Ovary (tissue), 9 donors: ENCODE results near the gene MBD6. TPM values are rescaled to one million over a fixed set of nuclear protein-coding genes. Genes with fewer than 3 reads are reported as not detected.

ENCODE experiments used
- DNase-seq, 5 donors: peaks; one replicate each; pipeline ENCODE4 v3.0.0-alpha.2; 2019 to 2020
- H3K27ac ChIP-seq, 2 donors: fragments of 200-600 bp; one replicate each; pipeline versions ENCODE4 v1.5.1 to v1.8.0; 2019 to 2022
- H3K27me3 ChIP-seq: fragments of 200-600 bp; one replicate; pipeline ENCODE4 v1.8.0; 2022
- H3K36me3 ChIP-seq: fragments of 200-600 bp; sonication (generic); one replicate; pipeline ENCODE4 v1.5.1; 2019
- H3K4me1 ChIP-seq: one replicate; pipeline ENCODE4 v1.8.1; 2013; ENCODE audit warnings: mild to moderate bottlenecking, moderate library complexity; ENCODE audit not compliant: insufficient read depth
- H3K4me3 ChIP-seq: fragments of 200-600 bp; sonication (generic); one replicate; pipeline ENCODE4 v1.5.1; 2017
- H3K9me3 ChIP-seq, 2 donors: fragments of 200-600 bp in 1 of 2; sonication (generic) in 1 of 2; one replicate each; pipeline versions ENCODE4 v1.5.1 to v1.8.1; 2013 to 2019; ENCODE audit warnings: mild to moderate bottlenecking in 1 of 2, moderate library complexity in 1 of 2
- CTCF ChIP-seq, 3 donors: fragments of 450-650 bp in 2 of 3; fragments of 200-600 bp in 1 of 3; IDR thresholded peaks; one replicate each; pipeline versions ENCODE4 v1.5.1 to v1.8.0; 2016 to 2022; ENCODE audit warnings: antibody characterized with exemption in 3 of 3, mild to moderate bottlenecking in 1 of 3
- EP300 ChIP-seq: sonication (generic); formaldehyde crosslinking; IDR thresholded peaks from one replicate; pipeline ENCODE4 v1.6.1; 2017; ENCODE audit warnings: antibody characterized with exemption
- POLR2A ChIP-seq: fragments of 450-650 bp; IDR thresholded peaks from one replicate; pipeline ENCODE4 v1.6.1; 2017; ENCODE audit warnings: antibody characterized with exemption, mild to moderate bottlenecking, moderate library complexity
- WGBS, 3 donors: extraction: QIAGEN DNeasy Blood & Tissue Kit in 1 of 3; methylation state at CpG; one replicate each; pipeline versions ENCODE4 v1.1.5 to v1.1.7; 2013 to 2017; 5-methylcytosine and 5-hydroxymethylcytosine counted together
- intact Hi-C, 4 donors: fragments of 100-400 bp; cut with DNase I; formaldehyde crosslinking; loops; one replicate each; pipeline versions ENCODE4 v1.11.0 to v1.15.1; 2022 to 2023
- polyA plus RNA-seq, 2 donors: library from polyadenylated mRNA; stranded (reverse); fragments of 200-250 nt in 1 of 2; fragments of 350-450 nt in 1 of 2; fragmentation: Illumina TruSeq in 1 of 2; extraction: RNeasy Lipid Tissue Mini Kit (QIAGEN cat#74804) in 1 of 2; gene quantifications; one replicate each; pipeline ENCODE4 v1.2.3, GENCODE V29; 2013 to 2014
- total RNA-seq, 7 donors: library from RNA; depleted of rRNA in 2 of 7; stranded (reverse); fragments of >200 nt in 2 of 7; fragmentation: NEBNext Ultra II Directional in 3 of 7; extraction: Animal tissue kit (Norgen Biotek cat#: 25700) in 3 of 7; gene quantifications; one replicate each; pipeline versions ENCODE4 v1.1.0 to v1.2.4, GENCODE V29; 2016 to 2023
- donor health status: DM: no; HTN: no; CAD: no; lungs with moderate emphysema.
- donor health status: DM: no; HTN: no; CAD: no.
- donor health status: Bipolar disorder and iron deficiency.
- donor health status: DM: yes; HTN: yes; CAD: no.
- donor health status: DM: no; HTN: no; CAD: no.
- donor health status: DM: yes; HTN: yes; CAD: no.

The MBD6 gene
- total and polyA plus RNA-seq, 9 donors, result 18.1 to 122 (median 73.8) TPM

GRCh38 chr12:57549203-57549908 is 26.7 kb downstream of the MBD6 start:
- WGBS, 3 donors, result 20 to 29% (median 25%) methylated on average over 12 to 13 of the region's 13 CpGs
- Histone ChIP-seq H3K4me1 (peaks cover 6% of the 10 kb centered on the region), H3K27ac (no peak overlapping the region), H3K9me3 (no peaks in the 10 kb centered on the region), H3K4me3 (peak overlapping the region; percentile 45), H3K36me3 (no peaks in the 10 kb centered on the region), H3K27me3 (no peaks in the 10 kb centered on the region)
- TF ChIP-seq EP300 (no peak), CTCF (IDR thresholded peaks at IDR 0.05) (no peak), POLR2A (no peak)
- intact Hi-C loops, result no loop called here
- DNase-seq, result no peak

DNA sequence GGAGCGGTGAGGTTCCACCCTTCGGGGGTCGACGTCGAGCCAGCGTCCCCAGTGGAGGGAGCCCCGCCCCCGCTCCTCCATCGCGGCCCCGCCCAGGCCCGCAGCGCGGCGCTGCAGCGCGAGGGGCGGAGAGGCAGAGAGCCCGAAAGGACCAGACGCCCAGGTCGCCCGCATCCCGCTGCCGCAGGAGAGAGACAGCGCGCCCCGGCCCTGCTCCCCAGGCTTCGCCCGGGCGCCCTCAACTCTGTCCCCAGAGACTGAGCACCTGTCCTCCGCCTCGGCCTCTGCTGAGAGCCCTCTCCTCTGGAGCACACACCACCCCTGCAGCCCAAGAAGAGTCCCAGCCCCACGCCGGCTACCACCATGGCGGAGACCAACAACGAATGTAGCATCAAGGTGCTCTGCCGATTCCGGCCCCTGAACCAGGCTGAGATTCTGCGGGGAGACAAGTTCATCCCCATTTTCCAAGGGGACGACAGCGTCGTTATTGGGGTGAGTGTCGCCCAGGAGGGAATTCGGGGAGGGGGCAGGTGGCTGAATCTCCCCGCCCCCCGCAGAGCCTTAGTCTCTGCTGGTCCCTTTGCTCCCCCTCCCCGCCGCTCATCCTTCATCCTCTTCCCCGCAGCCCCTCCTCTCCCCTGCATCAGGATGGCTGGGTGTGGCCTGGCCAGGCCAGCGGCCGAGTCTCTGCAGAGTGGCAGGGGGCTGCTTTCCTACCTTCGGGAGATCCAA is 27.5 kb downstream of the MBD6 start, which contains the start of gene KIF5A:
KIF5A (plus strand) TSS at position 136 of the 732 bp plus-strand sequence; CDS start at position 364, 228 bp downstream.
- no peak within 1 kb of the TSS for H3K27ac ChIP-seq
- H3K4me1 ChIP-seq, result peaks cover 6% of the 10 kb centered on the region
- H3K4me3 ChIP-seq, result peak within 1 kb of the TSS; percentile 45
- intact Hi-C loops, result no loop called here
- H3K9me3 ChIP-seq, result no peaks in the 10 kb centered on the region
- 2 to 5% (median 3%) methylated on average over 48 to 52 of the region's 52 CpGs for WGBS, 3 donors
- H3K27me3 ChIP-seq, result no peaks in the 10 kb centered on the region
- no peak for TF ChIP-seq EP300
- no peak for TF ChIP-seq POLR2A
- no peak for TF ChIP-seq CTCF (IDR thresholded peaks at IDR 0.05)
- no peaks in the 10 kb centered on the region for H3K36me3 ChIP-seq
- DNase-seq, result peak in 1 of 5 donors; percentile 32

DNA sequence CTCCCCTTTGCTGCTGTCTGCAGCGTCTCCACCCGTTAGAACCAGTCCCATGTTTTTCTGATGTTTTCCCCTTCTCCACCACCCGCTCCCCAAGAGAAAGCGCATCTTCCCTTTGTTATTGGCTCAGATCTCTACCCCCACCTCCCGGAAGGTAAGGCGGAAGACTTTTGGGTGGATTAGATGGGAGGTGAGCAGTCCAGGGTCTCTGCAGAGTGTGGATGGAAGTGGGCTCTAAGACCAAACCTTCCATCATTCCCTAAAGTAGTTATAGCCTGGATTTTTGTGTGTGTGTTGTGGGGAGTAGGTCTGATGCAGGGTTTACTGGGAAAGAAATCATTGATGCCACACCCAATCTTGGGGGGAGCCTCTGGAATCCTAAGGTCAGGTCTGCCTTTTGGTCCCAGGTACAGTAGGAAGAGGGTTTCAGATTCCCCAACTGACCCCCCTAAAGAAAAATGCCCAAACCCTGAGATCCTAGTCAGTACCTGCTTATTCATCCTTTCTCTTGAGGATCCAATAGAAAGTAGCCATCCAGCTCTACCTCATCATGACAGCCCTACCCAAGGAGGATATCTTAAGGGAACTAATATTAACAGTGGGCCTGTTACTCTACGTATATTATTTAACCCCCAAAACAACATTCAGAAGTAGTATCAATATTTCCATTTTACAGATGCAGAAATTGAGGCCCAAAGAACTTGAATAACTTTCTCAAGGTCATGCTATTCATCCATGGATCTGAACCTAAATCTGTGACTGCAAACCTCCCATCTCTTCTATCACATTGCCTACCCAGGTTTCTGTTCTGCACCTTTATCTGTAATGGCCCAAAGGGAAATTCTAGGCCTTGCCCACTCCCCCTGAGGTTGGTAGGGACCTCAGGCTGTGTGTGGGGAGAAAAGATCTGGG is 28.3 kb downstream of the MBD6 start:
- intact Hi-C loops, result no loop called here
- Histone ChIP-seq H3K27ac (no peak overlapping the region), H3K27me3 (no peaks in the 10 kb centered on the region), H3K4me3 (peak overlapping the region; percentile 45), H3K9me3 (no peaks in the 10 kb centered on the region), H3K4me1 (peaks cover 5% of the 10 kb centered on the region), H3K36me3 (no peaks in the 10 kb centered on the region)
- TF ChIP-seq POLR2A, result no peak
- no peak for TF ChIP-seq EP300
- TF ChIP-seq CTCF (IDR thresholded peaks at IDR 0.05), result no peak
- WGBS, 3 donors, result 55 to 59% (median 59%) methylated on average over 7 of the region's 7 CpGs
- no peak for DNase-seq

- Histone ChIP-seq H3K36me3 (no peaks in the 10 kb centered on the region), H3K4me3 (no peak overlapping the region), H3K27ac (no peak overlapping the region), H3K27me3 (no peaks in the 10 kb centered on the region), H3K4me1 (peaks cover 3% of the 10 kb centered on the region), H3K9me3 (no peaks in the 10 kb centered on the region)
- intact Hi-C loops, result no loop called here
- DNase-seq, result peak in 1 of 5 donors; percentile 2
- whole genome bisulfite sequencing, 3 donors, result 68 to 76% (median 70%) methylated on average over 3 of the region's 3 CpGs
- TF ChIP-seq EP300 (no peak), CTCF (IDR thresholded peaks at IDR 0.05) (no peak), POLR2A (no peak)
These were observed 29.1 kb downstream of the MBD6 start for GRCh38 chr12:57551637-57552305.
